GM12874 (cell line): Measurements from ENCODE around the gene GSS.

Experiments used
- TF ChIP-seq, protein P1 (sequence below): IDR thresholded peaks from 2 replicates; pipeline ENCODE4 v1.5.1; 2011; ENCODE audit warnings: low read depth, mild to moderate bottlenecking, control low read depth, low read length, moderate library complexity; ENCODE audit not compliant: insufficient read depth

GSS gene

DNA sequence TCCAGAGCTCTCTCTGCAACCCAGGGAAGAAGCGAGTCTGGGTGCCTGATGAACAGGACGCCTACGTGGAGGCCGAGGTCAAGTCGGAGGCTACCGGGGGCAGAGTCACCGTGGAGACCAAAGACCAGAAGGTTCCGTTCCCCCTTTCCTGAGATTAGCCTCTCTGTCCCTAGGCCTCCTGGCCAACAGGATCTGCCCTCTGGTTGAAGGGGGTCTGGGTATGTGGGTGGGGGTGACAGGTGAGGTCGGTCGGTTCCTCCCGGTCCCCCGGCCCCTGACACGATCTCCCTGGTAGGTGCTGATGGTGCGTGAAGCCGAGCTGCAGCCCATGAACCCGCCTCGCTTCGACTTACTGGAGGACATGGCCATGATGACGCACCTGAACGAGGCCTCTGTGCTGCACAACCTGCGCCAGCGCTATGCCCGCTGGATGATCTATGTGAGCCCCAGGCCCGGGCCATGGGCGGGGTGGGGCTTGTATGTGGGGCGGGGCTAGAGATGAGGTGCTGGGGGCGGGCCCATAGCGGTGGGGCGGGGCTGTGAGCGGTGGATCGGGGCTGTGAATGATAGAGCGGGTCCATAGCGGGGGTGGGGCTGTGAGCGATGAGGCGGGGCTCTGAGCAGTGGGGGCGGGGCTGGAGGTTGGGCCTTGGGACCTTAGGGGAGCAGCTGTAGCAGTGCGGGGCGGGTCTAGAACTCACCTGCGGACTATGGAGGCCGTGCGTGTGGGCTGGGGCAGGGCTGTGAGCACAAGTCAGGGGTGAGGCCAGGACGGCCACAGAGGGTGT is 24.0 kb upstream of the GSS start:
- TF ChIP-seq, protein P1, sequence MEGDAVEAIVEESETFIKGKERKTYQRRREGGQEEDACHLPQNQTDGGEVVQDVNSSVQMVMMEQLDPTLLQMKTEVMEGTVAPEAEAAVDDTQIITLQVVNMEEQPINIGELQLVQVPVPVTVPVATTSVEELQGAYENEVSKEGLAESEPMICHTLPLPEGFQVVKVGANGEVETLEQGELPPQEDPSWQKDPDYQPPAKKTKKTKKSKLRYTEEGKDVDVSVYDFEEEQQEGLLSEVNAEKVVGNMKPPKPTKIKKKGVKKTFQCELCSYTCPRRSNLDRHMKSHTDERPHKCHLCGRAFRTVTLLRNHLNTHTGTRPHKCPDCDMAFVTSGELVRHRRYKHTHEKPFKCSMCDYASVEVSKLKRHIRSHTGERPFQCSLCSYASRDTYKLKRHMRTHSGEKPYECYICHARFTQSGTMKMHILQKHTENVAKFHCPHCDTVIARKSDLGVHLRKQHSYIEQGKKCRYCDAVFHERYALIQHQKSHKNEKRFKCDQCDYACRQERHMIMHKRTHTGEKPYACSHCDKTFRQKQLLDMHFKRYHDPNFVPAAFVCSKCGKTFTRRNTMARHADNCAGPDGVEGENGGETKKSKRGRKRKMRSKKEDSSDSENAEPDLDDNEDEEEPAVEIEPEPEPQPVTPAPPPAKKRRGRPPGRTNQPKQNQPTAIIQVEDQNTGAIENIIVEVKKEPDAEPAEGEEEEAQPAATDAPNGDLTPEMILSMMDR, result no peak

DNA sequence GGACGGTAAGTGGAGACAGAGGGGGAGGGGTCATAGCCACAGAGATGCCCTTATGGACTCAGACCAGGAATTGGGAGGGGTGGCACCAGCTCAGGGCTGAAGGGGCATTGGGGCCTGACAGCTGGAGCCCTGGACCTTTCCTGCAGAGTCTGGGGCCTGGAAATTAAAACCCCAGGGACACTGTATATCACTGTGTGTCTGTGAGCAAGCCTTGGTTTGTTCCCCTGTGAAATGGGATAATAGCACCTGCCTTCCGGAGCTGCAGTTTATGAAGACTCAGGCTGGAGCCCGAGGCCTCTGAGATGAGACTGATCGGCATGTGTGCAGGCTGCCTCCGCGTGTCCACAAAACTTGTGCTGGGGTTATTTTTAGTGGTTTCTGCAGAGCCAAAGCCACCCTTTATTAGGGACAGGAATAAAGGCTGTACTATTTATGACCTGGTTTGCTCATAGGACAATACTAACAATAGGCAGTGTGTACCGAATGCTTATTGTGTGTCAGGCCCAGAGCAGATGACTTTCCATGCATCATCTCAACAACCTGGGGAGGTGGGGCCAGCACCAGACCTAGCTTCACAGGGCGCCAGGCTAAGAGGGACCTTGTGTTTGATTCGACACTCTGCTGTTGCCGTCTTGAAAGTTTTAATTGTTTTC is 22.6 kb upstream of the GSS start:
- TF ChIP-seq, protein P1, result no peak

DNA sequence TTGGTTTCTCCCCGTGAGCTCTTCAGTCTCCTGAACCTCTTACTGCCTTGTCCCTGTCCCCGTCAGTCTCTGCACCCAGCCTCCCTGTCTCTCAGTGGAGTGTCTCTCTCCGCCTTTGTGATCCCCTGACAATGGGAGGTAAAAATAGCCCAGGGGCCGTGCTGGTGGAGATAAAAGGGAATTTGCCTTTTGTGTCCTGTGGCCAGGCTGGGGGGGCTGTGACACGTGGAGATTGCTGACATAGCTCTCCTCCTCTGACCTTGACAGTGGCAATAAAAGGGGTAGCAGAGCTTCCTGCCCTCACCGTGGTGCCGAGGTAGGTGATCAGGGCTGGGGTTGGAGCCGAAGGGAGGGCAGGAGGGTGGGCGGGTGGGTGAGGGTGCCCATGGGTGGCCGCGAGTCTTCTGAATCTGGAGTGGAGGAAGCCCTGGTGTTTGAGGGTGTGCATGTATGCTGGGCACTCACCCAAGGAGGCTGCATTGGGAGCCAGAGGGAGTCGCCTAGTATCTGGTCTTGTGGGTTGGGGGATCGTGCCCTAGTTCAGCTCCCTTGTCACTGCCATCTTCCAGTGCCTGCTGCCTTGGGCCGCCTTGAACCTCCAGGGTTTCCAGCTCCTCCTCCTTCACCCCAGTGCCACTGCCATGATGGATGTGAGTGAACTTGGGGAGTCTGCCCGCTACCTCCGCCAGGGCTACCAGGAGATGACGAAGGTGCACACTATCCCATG is 21.9 kb upstream of the GSS start:
- TF ChIP-seq, protein P1, result no peak

DNA sequence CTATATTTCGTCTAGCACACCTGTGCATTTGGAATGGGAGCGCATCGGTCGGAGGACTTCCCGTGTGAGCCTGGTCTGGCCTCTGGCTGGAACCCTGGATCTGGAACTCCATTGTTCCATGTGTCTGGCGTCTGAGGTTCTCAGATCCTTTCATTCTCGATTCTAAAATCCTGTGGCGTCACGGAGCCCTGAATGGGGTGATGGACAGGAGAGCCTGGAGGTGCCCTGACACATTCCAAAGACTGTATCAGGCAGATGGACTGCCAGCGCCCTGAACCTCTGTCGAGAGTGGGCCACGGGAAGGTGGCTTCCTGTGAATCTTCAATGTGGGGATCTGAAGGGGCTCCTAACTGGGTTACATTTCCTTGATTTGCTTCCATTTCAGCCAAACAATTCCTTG is 20.7 kb upstream of the GSS start:
- TF ChIP-seq, protein P1, result no peak

DNA sequence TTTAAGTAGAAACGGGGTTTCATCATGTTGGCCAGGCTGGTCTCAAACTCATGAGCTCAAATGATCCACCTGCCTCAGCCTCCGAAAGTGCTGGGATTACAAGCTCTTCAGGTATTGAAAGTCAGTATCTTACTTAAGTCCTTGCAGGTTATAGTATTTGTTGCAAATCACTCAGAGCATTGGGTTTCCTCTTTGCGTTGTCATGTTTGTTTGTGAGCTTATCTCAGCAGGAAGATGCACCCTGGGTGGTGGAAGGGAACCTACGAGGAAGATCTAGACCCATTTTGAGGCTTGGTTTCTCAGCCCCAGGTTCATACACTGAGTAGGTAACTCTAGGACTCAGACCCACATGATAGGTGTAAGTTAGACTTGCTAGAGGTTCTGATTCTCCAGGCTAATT is 18.6 kb upstream of the GSS start:
- TF ChIP-seq, protein P1, result no peak

DNA sequence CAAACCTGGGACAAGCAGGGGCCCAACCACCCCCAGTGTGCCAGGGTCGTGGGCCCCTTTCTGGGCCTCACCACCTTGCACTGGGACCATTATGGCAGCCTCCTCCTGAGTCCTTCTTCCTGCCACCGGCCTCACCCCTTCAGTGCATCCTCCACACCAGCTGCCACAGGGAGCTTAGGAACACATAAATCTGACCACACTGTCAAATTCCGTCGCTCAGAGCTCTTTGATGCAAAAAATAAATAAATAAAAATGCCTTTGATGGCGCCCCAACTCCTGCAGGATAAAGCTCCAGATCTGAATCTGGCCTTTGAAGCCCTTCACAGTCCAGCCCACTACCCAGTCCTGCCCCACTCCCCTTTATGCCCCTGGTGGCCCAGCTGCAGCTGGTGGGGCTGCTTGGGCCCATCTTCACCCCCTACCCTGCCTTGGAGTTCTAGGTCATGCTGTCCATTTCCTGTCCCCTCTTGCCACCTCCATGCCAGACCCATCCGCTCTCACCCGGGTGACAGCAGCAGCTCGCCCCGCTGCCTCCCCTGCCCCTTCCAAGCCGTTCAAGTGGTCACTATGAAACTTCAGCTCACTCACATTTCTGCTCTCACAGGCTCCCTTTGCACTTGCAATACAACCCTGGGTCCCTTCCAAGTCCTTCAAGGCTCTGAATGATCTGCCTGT is 16.1 kb upstream of the GSS start:
- TF ChIP-seq, protein P1, result no peak
